SU-DHL-6 (cell line): ENCODE data around the gene CFAP68.

Experiments
- H2AFZ ChIP-seq: fragments of 200-600 bp; sonication (generic); 2 replicates; pipeline ENCODE4 v1.6.1; 2014; ENCODE audit warnings: low read depth, mild to moderate bottlenecking, moderate library complexity, mixed read lengths, antibody characterized with exemption, low read length; ENCODE audit not compliant: severe bottlenecking
- H3F3A ChIP-seq: fragments of 200-600 bp; shearing (Covaris generic); 2 replicates; pipeline ENCODE4 v1.6.0; 2016; ENCODE audit warnings: antibody characterized with exemption, mild to moderate bottlenecking; ENCODE audit not compliant: insufficient read depth
- H3K27ac ChIP-seq: fragments of 200-600 bp; sonication (generic); 2 replicates; pipeline ENCODE4 v1.5.1; 2016; ENCODE audit warnings: low read depth, mild to moderate bottlenecking, low read length, moderate library complexity, mixed read lengths
- H3K27me3 ChIP-seq: fragments of 200-600 bp; sonication (generic), shearing (Covaris generic); 2 replicates; pipeline ENCODE4 v1.6.0; 2014; ENCODE audit warnings: mild to moderate bottlenecking, low read length
- H3K36me3 ChIP-seq: fragments of 200-600 bp; sonication (generic); 2 replicates; pipeline ENCODE4 v1.6.1; 2014; ENCODE audit warnings: mild to moderate bottlenecking, low read length, mixed read lengths
- H3K4me2 ChIP-seq: fragments of 300-600, 200-600 bp; shearing (Covaris generic), sonication (generic); 2 replicates; pipeline ENCODE4 v1.6.0; 2014; ENCODE audit warnings: low read length, low read depth, mild to moderate bottlenecking; ENCODE audit not compliant: poor library complexity, severe bottlenecking
- H3K4me3 ChIP-seq: fragments of 200-600 bp; sonication (generic); 2 replicates; pipeline ENCODE4 v1.5.1; 2014; ENCODE audit warnings: antibody characterized with exemption, low read length, mild to moderate bottlenecking, mixed read lengths; ENCODE audit not compliant: insufficient read depth, poor library complexity, severe bottlenecking
- H3K79me2 ChIP-seq: fragments of 200-600 bp; sonication (generic); 2 replicates; pipeline ENCODE4 v1.6.1; 2014; ENCODE audit warnings: mild to moderate bottlenecking, low read length, moderate library complexity; ENCODE audit not compliant: insufficient read depth
- H3K9ac ChIP-seq: fragments of 200-600 bp; sonication (generic); 2 replicates; pipeline ENCODE4 v1.7.0; 2014; ENCODE audit warnings: mild to moderate bottlenecking, low read length
- H3K9me2 ChIP-seq: fragments of 200-600 bp; sonication (generic); replicated peaks from 2 replicates; pipeline ENCODE4 v1.6.1; 2014; ENCODE audit warnings: low read length; ENCODE audit not compliant: insufficient read depth
- H3K9me3 ChIP-seq: fragments of 200-600 bp; sonication (generic); 2 replicates; pipeline ENCODE4 v1.6.1; 2014; ENCODE audit warnings: low read length, mixed read lengths; ENCODE audit not compliant: insufficient read depth
- H4K20me1 ChIP-seq: fragments of 200-600 bp; sonication (generic); 2 replicates; pipeline ENCODE4 v1.6.1; 2014; ENCODE audit warnings: low read depth, mild to moderate bottlenecking, antibody characterized with exemption, low read length, moderate library complexity, mixed read lengths
- CTCF ChIP-seq: fragments of 200-600 bp; sonication (generic); IDR thresholded peaks from one replicate; pipeline ENCODE4 v1.5.1; 2017; ENCODE audit warnings: antibody characterized with exemption, mild to moderate bottlenecking, low read length, moderate library complexity; ENCODE audit not compliant: insufficient read depth, poor library complexity, severe bottlenecking
- EZH2phosphoT487 ChIP-seq: fragments of 200-600 bp; sonication (generic), shearing (Covaris generic); conservative IDR thresholded peaks from 2 replicates; pipeline ENCODE4 v1.6.1; 2018; ENCODE audit warnings: mild to moderate bottlenecking, antibody characterized with exemption, low read length, moderate library complexity, mixed read lengths

Gene CFAP68

GRCh38 chr11:111925953-111926352, 46.6 kb downstream of the CFAP68 start:
- no peaks in the 10 kb centered on the region for H3K36me3 ChIP-seq
- no peak for TF ChIP-seq EZH2phosphoT487
- TF ChIP-seq CTCF: no peak
- peak overlapping the region; percentile 54; the same call in 1 of the 2 replicates for H3K9ac ChIP-seq
- H3F3A ChIP-seq: no peaks in the 10 kb centered on the region
- H3K79me2 ChIP-seq: no peaks in the 10 kb centered on the region
- H4K20me1 ChIP-seq: no peaks in the 10 kb centered on the region
- peak overlapping the region; percentile 44 for H3K4me3 ChIP-seq
- no peaks in the 10 kb centered on the region for H3K9me2 ChIP-seq
- H3K9me3 ChIP-seq: no peaks in the 10 kb centered on the region
- H3K4me2 ChIP-seq: peak overlapping the region; percentile 57
- H3K27me3 ChIP-seq: no peaks in the 10 kb centered on the region
- H3K27ac ChIP-seq: no peak overlapping the region
- no peak overlapping the region for H2AFZ ChIP-seq

GRCh38 chr11:111926505-111927391, 47.4 kb downstream of the CFAP68 start:
- peak overlapping the region; percentile 1; the same call in 1 of the 2 replicates for H3K27ac ChIP-seq
- TF ChIP-seq CTCF (no peak), EZH2phosphoT487 (no peak)
- no peaks in the 10 kb centered on the region for H3K27me3 ChIP-seq
- no peaks in the 10 kb centered on the region for H4K20me1 ChIP-seq
- H3K9ac ChIP-seq: peak overlapping the region; percentile 54
- H3K9me2 ChIP-seq: no peaks in the 10 kb centered on the region
- peak overlapping the region; percentile 94 for H3K4me2 ChIP-seq
- peak overlapping the region; percentile 96 for H2AFZ ChIP-seq
- no peaks in the 10 kb centered on the region for H3K9me3 ChIP-seq
- H3K79me2 ChIP-seq: no peaks in the 10 kb centered on the region
- H3F3A ChIP-seq: no peaks in the 10 kb centered on the region
- peak overlapping the region; percentile 71 for H3K4me3 ChIP-seq
- no peaks in the 10 kb centered on the region for H3K36me3 ChIP-seq

- H3K79me2 ChIP-seq: no peaks in the 10 kb centered on the region
- no peaks in the 10 kb centered on the region for H3K36me3 ChIP-seq
- no peak overlapping the region for H2AFZ ChIP-seq
- H3K9me3 ChIP-seq: no peaks in the 10 kb centered on the region
- H3F3A ChIP-seq: no peaks in the 10 kb centered on the region
- H3K9ac ChIP-seq: no peak overlapping the region
- no peaks in the 10 kb centered on the region for H4K20me1 ChIP-seq
- no peak overlapping the region for H3K4me3 ChIP-seq
- no peak overlapping the region for H3K27ac ChIP-seq
- no peaks in the 10 kb centered on the region for H3K9me2 ChIP-seq
- no peak overlapping the region for H3K4me2 ChIP-seq
- H3K27me3 ChIP-seq: no peaks in the 10 kb centered on the region
- TF ChIP-seq EZH2phosphoT487 (no peak), CTCF (no peak)
Measured at GRCh38 chr11:111930472-111930871, 51.1 kb downstream of the CFAP68 start.
